Stimulated activated CD4-positive, alpha-beta T cell treated with anti-CD3 and anti-CD28 coated beads, Interleukin-2, amount 100 ng/mL, for 48 hours (primary cell): ENCODE results near the gene MIR17HG.

Experiments
- DNase-seq, 2 donors: peaks; one replicate each; pipeline ENCODE4 v3.0.0-alpha.2; 2020

Gene MIR17HG

DNA sequence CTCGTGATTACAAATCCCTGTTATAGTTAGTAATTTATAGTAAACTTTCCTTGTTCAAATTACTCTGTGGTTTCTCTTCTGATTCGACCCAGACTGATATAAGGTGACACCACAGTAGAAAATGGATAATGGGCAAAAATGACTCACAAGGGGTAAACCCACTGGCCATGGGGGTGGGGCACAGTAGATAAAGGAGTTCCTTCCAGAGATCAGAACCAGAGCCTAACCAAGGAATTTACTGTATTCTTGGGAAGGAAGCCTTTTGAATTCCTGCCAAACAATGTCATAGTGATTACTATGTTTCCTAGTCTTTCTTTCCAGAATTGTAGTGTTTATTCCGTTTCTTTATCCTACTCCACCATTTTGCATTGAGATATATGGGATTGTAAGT is 21.9 kb downstream of the MIR17HG start:
- no peak for DNase-seq

GRCh38 chr13:91370501-91370900 is 23.0 kb downstream of the MIR17HG start:
- no peak for DNase-seq

- DNase-seq = no peak
Observed at GRCh38 chr13:91372911-91373310, 25.4 kb downstream of the MIR17HG start.

DNA sequence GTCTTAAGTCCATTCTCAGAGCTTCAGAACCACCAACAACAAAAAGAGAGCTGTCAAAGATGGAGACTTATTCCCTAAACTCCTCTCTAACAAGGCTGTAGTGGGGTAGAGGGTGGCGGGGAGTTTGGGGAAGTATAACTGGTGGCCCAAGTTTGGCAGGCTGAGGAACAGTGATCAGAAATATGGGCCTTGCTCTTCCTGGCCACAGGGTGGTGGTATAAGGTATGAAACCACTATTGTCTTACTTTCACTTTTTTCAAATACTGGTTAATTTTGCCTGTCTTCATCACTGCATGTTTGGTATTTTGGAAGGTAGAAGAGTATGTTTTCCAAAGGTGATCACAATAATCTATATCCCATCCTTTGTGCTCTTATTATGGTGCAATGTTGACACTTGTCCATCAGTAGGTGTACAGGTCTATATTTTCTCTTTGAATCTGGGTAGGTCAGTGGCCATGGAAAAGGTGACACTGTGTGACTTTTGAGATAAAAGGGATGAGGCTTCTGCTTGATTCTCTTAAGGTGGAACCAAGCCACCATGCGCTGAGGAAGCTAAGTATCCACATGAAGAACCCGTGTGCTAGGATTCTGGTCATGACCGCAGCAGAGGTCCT is 27.7 kb downstream of the MIR17HG start:
- no peak for DNase-seq

GRCh38 chr13:91381371-91381770 is 33.9 kb downstream of the MIR17HG start:
- no peak for DNase-seq

GRCh38 chr13:91383836-91384235 is 36.3 kb downstream of the MIR17HG start:
- no peak for DNase-seq

GRCh38 chr13:91384896-91385295 is 37.4 kb downstream of the MIR17HG start:
- DNase-seq = no peak

DNA sequence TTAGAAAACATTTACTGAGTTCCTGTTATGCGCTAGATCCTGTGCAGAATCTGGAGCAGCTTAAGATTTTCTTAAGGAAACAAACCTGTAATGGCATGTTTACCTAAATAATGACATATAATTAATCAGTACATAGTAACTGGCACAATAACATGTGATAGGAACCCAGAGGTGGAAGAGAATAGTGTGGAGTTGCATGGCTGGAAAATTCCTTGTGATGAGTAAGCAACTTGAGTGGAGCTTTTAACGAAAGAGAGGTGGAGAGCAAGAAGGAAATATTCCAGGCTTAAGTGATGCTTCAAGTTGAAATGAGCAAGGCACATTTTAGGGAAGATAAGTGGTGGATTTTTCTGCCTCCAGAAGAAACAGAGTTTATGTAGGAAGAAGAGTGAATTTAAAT is 41.7 kb downstream of the MIR17HG start:
- no peak for DNase-seq

DNA sequence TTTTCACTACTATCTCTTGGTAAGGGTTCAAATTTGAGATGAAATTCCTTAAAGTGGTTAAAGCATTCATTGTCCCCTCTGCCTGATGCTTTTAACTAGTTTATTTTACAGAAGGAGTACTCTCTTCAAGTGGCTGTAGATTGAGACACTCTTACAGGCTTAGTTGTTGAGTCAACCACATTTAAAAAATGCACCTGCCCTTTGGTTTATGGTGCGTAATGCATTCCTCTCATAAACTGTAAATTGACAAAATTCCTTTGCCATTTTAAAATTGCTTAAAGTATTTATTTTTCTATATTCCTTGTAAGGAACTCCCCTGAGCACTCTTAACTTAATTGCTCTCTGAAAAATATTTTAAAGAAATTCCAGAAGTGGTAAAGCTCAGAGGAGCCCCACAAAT is 50.1 kb downstream of the MIR17HG start:
- DNase-seq = no peak

DNA sequence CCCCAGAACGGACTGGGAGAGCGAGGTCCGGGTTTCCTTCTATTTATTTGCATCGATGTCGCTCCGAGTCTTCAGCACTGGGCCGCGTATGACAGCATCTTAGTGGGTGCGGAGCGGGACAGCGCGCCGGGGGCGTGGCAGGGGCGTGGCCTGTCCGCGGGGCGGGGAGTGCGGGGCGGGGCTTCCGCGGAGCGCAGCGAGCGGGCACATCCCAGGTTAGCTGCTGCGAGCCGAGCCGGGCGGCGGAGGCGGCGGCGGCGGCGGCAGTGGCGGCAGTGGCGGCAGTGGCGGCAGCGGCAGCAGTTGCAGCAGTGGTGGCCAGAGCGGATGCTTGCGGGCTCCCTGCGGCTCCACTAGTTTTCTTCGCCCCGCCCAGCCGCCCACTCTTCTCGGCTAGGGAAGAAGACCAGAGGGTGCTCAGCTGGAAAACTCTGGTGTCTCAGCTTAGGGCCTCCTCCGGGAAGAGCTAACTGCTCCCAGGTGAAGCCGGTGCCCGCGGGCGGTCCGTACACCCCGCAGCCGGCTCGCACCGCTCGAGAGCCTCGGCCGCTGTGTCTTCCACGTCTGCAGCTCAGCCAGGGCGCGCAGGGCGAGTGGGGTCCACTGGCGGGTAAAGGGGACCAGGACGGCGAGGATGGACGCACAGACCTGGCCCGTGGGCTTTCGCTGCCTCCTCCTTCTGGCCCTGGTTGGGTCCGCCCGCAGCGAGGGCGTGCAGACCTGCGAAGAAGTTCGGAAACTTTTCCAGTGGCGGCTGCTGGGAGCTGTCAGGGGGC is 51.1 kb downstream of the MIR17HG start, which contains the start of gene GPC5:
Gene GPC5, plus strand, starts transcription at position 209 of the 776 bp plus-strand sequence.
- peak; percentile 81 to 87 for DNase-seq

DNA sequence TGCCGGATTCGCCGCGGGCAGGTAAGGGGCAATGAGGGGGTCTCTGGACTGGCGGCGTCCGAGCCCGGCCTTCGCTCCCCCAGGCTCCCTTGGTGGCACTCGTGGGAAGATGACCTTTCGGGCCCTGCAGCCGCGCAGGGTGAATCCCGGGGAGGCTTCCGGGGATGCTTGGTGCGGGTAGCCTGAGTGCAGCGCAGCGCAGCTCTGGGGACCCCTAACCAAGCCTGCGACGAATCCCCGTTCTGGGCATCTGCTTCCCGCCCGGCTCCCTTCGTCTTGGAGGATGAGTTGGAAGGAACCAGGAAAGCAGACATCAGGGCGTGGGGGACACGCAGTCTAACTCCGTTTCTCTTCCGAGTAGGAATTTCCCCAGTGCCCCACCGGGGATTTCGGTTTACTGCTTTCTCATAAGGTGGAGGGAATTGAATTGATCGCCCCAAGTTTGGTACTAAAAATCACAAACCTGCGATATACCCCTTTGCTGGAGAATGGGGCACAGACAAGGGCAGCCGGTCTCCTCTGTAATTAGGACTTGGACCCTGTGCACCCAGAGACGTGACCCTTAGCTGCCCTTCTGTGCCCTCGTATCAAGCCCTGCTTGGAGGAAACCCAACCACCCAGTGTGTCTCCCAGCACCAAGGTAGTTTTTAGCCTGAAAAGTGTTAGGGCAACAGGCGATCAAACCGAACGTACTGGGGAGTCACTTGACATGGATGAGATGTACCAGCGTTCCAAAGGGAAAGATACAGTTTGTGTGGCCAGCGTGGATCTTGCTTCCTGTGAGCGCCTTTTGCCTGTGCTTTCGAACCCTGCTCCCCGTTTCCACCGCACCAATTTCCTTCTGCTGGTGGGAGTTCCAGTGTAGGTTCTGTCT is 51.9 kb downstream of the MIR17HG start:
- no peak for DNase-seq

DNA sequence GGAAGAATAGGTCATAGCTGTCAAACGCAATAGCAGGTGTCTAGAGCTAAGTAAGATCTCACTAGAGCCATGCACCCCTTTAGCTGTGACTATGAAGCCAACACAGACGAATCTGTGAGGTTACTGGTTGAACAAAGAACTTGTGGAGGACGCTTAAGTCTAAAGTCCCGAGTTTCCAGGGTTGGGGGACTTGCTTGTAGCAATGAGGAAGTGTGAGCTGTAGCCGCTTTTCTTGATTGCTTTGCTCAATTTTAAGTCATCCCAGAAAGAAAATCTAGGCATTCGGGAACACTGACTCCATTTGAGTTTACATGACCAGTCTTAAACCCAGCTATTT is 52.5 kb downstream of the MIR17HG start:
- no peak for DNase-seq

DNA sequence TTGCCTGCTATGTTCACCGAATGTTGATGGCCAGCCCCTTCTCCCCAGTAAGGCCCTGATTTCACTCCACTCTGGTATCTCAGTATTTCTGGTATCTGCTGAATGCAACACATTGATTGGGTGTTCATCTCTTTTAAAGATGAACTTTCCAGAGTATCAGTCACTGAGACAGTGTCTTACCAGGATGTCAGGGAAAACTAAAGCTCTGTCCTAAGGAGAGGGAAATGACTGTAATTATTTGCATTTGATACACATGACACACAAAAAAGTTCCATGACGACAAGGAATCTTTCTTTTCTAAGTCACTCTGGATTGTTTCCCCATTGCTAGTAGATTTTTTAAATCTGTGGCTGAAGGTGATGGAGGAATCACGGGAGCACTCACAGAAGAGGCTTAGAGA is 53.2 kb downstream of the MIR17HG start:
- DNase-seq = no peak

DNA sequence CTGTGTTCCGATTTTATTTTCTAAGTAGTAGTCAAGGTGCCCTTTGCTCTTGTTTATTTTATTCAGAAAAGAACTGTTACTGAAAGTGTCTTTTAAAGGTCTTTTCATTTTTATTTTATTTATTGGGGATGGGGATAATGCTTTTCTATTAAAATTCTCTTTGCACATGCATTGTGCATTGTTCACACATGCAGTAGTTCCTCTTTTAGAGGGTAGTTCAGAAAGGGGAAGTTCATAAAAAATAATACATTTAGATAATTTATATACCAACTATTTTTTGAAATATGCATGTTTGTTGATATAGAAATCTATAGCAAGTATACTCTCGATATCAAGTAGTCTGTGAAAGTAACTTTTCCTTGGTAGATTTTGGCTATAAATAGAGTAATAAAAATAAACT is 54.4 kb downstream of the MIR17HG start:
- DNase-seq = no peak
